ENCODE results near the gene ITM2B.
"Not testable (repeated sequence)": the region's sequence is repeated elsewhere in the genome, so short reads cannot be mapped to it uniquely, and the experiment has no call there.

ITM2B gene

DNA sequence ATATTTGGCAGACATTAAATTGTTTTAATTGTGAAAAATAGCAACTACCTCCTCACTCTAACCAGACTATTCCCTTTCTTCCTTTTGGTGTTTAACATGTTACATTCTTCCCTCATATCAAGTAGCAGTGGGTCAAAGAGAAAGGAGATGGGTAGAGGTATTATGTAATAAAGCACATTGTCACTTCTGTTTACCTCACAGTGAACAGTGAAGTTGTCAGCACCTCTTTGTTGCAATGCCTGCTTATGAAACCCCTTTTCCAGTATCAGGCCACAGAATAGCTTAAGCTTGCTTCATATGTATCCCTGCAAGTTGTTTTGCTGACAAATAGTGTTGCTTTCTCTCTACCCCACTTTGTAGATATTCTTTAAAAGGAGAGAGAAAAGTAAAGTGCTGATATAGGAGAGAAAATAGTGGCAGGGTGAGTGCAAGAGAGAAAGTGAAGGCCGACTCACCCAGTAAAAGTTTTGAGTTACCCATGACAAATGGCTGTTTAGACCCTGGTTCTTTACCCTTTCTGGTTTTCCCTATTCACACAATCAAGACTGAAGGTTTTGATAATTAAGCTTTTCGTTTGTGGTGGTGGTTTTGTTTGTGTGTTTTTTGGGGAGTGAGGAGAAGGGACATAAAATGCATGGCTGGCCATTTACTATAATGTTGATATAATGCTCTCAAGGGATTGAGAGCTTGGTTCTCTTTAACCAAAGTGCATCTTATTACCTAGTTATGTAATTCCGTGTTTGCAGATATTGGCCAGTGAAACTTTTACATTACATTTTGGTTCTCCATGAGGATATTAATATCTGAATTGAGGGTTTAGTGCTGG is 3.7 kb downstream of the ITM2B start:
- TF ChIP-seq CTCF (conservative IDR thresholded peaks at IDR 0.05) = no peak
- H3K27ac ChIP-seq = peak overlapping the region; percentile 99

GRCh38 chr13:48239369-48239768 is 6.4 kb downstream of the ITM2B start:
- not testable (repeated sequence) for H3K27ac ChIP-seq

DNA sequence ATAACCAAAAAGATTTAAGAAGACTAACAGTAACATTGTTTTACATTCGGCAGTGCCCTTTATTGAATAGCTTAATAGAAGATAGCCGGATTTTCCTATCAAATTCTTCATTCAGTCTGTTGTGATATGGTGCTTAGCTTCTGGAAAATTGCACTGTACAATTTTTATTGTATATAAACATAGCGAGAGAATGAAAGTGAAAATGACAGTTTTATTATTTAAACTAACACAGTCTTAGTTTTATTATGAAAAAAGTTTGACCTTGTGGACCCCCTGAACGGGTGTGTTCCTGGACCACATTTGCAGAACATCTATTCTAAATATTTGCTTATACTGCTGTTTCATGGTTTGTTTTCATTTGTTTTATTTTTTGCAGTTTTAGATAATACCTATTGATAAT is 8.6 kb downstream of the ITM2B start:
- TF ChIP-seq CTCF (conservative IDR thresholded peaks at IDR 0.05) = no peak

GRCh38 chr13:48242677-48243076 is 9.7 kb downstream of the ITM2B start:
- H3K27ac ChIP-seq = peak overlapping the region; percentile 20

More for the DNA sequence above, 8.6 kb downstream of the ITM2B start:
- peak overlapping the region; percentile 20 for H3K27ac ChIP-seq

DNA sequence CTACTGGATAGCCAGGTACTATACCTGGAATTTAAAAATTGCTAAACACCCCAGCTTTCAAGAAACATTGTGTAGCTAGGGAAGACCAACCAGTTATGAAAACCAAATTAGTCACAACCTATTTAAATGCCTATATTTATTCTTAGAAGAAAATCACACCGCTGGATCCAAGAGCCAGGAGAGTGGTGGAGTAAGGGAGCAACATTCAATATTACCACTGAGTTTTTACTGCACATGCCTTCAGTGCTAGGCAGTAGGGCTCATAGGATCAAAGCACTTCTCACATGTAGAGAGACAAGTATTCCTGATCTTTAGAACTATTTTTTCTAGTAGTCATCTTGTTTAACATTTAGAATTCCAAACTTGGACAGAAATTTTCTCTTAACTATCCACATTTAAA is 11.2 kb downstream of the ITM2B start:
- no peak overlapping the region for H3K27ac ChIP-seq
- no peak for TF ChIP-seq CTCF (conservative IDR thresholded peaks at IDR 0.05)

More at GRCh38 chr13:48242677-48243076, 9.7 kb downstream of the ITM2B start:
- no peak for TF ChIP-seq CTCF (conservative IDR thresholded peaks at IDR 0.05)

- peak overlapping the region; percentile 31; the same call in 1 of the 2 replicates for H3K27ac ChIP-seq
- TF ChIP-seq CTCF (conservative IDR thresholded peaks at IDR 0.05) = no peak
These were observed 13.1 kb downstream of the ITM2B start for GRCh38 chr13:48246102-48246501.

DNA sequence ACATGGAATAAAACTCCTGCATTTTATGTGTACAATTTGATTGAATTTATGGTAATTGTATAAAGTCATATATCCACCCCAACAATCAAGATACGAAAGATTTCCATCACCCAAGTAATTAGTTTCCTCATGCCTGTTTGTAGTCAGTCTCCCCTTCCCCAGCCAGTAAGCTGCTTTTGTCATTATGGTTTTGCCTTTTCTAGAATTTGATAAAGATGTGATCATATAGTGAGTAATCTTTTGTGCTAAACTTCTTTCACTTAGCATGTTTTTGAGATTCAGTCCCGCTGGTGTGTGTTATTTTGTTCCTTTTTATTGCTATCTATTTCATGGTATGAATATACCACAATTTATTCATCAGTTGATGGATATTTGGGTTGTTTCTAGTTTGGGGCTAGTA is 16.0 kb downstream of the ITM2B start:
- no peak for TF ChIP-seq CTCF (conservative IDR thresholded peaks at IDR 0.05)

GRCh38 chr13:48251611-48252081 is 18.6 kb downstream of the ITM2B start:
- no peak overlapping the region for H3K27ac ChIP-seq
- TF ChIP-seq CTCF (conservative IDR thresholded peaks at IDR 0.05) = no peak

More for the DNA sequence above, 16.0 kb downstream of the ITM2B start:
- H3K27ac ChIP-seq = no peak overlapping the region
